ENCODE data around the gene ARHGAP11A. TPM values are rescaled to one million over a fixed set of nuclear protein-coding genes. Genes with fewer than 3 reads are reported as not detected.

Gene ARHGAP11A
- total and polyA plus RNA-seq, 10 of the 15 experiments (the other 5 are each of a cell fraction or from before 2014, with no cell fraction given): 12.4 to 53.6 (median 36.5) TPM

- Histone ChIP-seq H4K20me1 (ENCODE audit: control insufficient read depth, insufficient read depth) (no peaks in the 10 kb centered on the region), H3K4me2 (ENCODE audit: control insufficient read depth, insufficient read depth) (no peak overlapping the region), H3K9me3 (replicated peaks; ENCODE audit: control insufficient read depth, insufficient read depth, low read length) (no peaks in the 10 kb centered on the region), H2AFZ (ENCODE audit: control insufficient read depth, low read depth, low read length) (no peak overlapping the region), H3K79me2 (ENCODE audit: control insufficient read depth, insufficient read depth, low read length) (no peaks in the 10 kb centered on the region), H3K27ac (ENCODE audit: control insufficient read depth, insufficient read depth) (no peak overlapping the region), H3K4me1 (ENCODE audit: control insufficient read depth, insufficient read depth, low read length) (no peaks in the 10 kb centered on the region), H3K4me3 (no peak overlapping the region), H3K36me3 (ENCODE audit: control insufficient read depth in 2 of 2, insufficient read depth in 2 of 2, low read length in 1 of 2) (peaks cover 0 to 5% of the 10 kb centered on the region in 2 experiments; a peak in 2 of 4 replicates), H3K27me3 (replicated peaks in 1 of 2; ENCODE audit: control insufficient read depth in 2 of 2, insufficient read depth in 2 of 2, low read length in 1 of 2) (no peaks in the 10 kb centered on the region), H3K9ac (ENCODE audit: control insufficient read depth, insufficient read depth, low read length) (no peak overlapping the region)
- POLR2A ChIA-PET: no interaction called here
- no peak for DNase-seq (ENCODE audit: low read depth, low spot score)
- WGBS (ENCODE audit: insufficient coverage, insufficient replicate concordance, low lambda C conversion rate, missing lambda C conversion rate): over 99% methylated on average over 9 of the region's 9 CpGs
- FAIRE-seq: no peak
- in situ Hi-C loops (cut with MboI): no loop called here
- no peak for TF ChIP-seq NR2C2 (IDR thresholded peaks at IDR 0.05; ENCODE audit: borderline replicate concordance, control insufficient read depth, insufficient read length, low read depth)
- TF ChIP-seq ZBTB33 (IDR thresholded peaks at IDR 0.05): no peak
- no peak for TF ChIP-seq PAX5 (IDR thresholded peaks at IDR 0.05; ENCODE audit: borderline replicate concordance, low read depth, low read length)
- no peak for TF ChIP-seq JUND (IDR thresholded peaks at IDR 0.05; ENCODE audit: low read depth, low read length)
- no peak for TF ChIP-seq IKZF2 (IDR thresholded peaks at IDR 0.05)
- TF ChIP-seq CHD1 (IDR thresholded peaks at IDR 0.05; ENCODE audit: low read depth, low read length): no peak
- no TSS peak for BruUV-seq (replicated peaks)
- RAD21 ChIA-PET (ENCODE audit: unreplicated experiment): no interaction called here
- CTCF ChIA-PET: interaction anchor here (0.8 to 2.7 kb wide), 3 partner anchors 12 to 340 kb away, joined by 3 to 12 read pairs (median 3); no protein-coding TSS in a partner anchor
- SMC1A ChIA-PET (ENCODE audit: uncharacterized antibody, unreplicated experiment): interaction anchor here (1.0 kb wide), 1 partner anchor 296 kb away, joined by 3 read pairs; no protein-coding TSS in a partner anchor
- intact Hi-C loops (cut with micrococcal nuclease; ENCODE audit: unreplicated experiment): no loop called here
- no peak for ATAC-seq
Observed at GRCh38 chr15:32656496-32656895, 41.2 kb downstream of the ARHGAP11A start.
